GM12801 (cell line): Measurements from ENCODE around the gene USP34.

Experiments
- CTCF ChIP-seq: IDR thresholded peaks from one replicate; pipeline ENCODE4 v1.5.1; 2011; ENCODE audit warnings: control low read depth; ENCODE audit not compliant: insufficient read length; ENCODE audit errors: extremely low read depth

USP34 gene

GRCh38 chr2:61368687-61369665 is 101.9 kb downstream of the USP34 start:
- TF ChIP-seq CTCF: no peak

GRCh38 chr2:61367177-61367576 is 103.7 kb downstream of the USP34 start:
- no peak for TF ChIP-seq CTCF

- TF ChIP-seq CTCF: no peak
Measured at GRCh38 chr2:61363580-61363979, 107.3 kb downstream of the USP34 start.

GRCh38 chr2:61362873-61363272 is 108.0 kb downstream of the USP34 start:
- TF ChIP-seq CTCF: no peak

GRCh38 chr2:61361068-61361467 is 109.8 kb downstream of the USP34 start:
- TF ChIP-seq CTCF: no peak

- no peak for TF ChIP-seq CTCF
Measured at GRCh38 chr2:61359058-61359457, 111.8 kb downstream of the USP34 start.

- TF ChIP-seq CTCF: no peak
Measured at GRCh38 chr2:61357681-61358080, 113.2 kb downstream of the USP34 start.
